Smooth muscle cell (in vitro differentiated cells): Measurements from ENCODE around the gene PIP4K2A. TPM values are rescaled to one million over a fixed set of nuclear protein-coding genes. Genes with fewer than 3 reads are reported as not detected.
"Not testable (repeated sequence)": the region's sequence is repeated elsewhere in the genome, so short reads cannot be mapped to it uniquely, and the experiment has no call there.

Experiments used
- DNase-seq: peaks from one replicate; lab custom pipeline; 2025; ENCODE audit not compliant: unreplicated experiment; lab: John Stamatoyannopoulos, UW
- H2AFZ ChIP-seq: fragments of 200-600 bp; sonication (generic); 2 replicates; pipeline ENCODE4 v1.6.0; 2016; ENCODE audit warnings: antibody characterized with exemption, low read depth, mild to moderate bottlenecking
- H3F3A ChIP-seq: fragments of 200-600 bp; sonication (generic); 2 replicates; pipeline ENCODE4 v1.6.0; 2017; ENCODE audit warnings: antibody characterized with exemption, low read depth
- H3K27ac ChIP-seq: fragments of 200-600 bp; sonication (generic); 2 replicates; pipeline ENCODE4 v1.5.1; 2016; ENCODE audit warnings: low read depth, mild to moderate bottlenecking
- H3K27me3 ChIP-seq: fragments of 200-600 bp; sonication (generic); 2 replicates; pipeline ENCODE4 v1.6.1; 2016; ENCODE audit warnings: low read depth, mild to moderate bottlenecking
- H3K36me3 ChIP-seq: fragments of 200-600 bp; sonication (generic); 2 replicates; pipeline ENCODE4 v1.5.1; 2016; ENCODE audit warnings: low read depth
- H3K4me1 ChIP-seq: fragments of 200-600 bp; sonication (generic); 2 replicates; pipeline ENCODE4 v1.5.1; 2016; ENCODE audit warnings: low read depth
- H3K4me2 ChIP-seq: fragments of 200-600 bp; sonication (generic); 2 replicates; pipeline ENCODE4 v1.6.0; 2016; ENCODE audit warnings: mild to moderate bottlenecking
- H3K4me3 ChIP-seq: fragments of 200-600 bp; sonication (generic); 2 replicates; pipeline ENCODE4 v1.5.1; 2016; ENCODE audit warnings: mild to moderate bottlenecking
- H3K79me2 ChIP-seq: fragments of 200-600 bp; sonication (generic); 2 replicates; pipeline ENCODE4 v1.6.0; 2016; ENCODE audit warnings: low read depth, mild to moderate bottlenecking
- H3K9ac ChIP-seq: fragments of 200-600 bp; sonication (generic); 2 replicates; pipeline ENCODE4 v1.6.0; 2016; ENCODE audit warnings: low read depth
- H3K9me3 ChIP-seq: fragments of 200-600 bp; sonication (generic); replicated peaks from 2 replicates; pipeline ENCODE4 v1.5.1; 2016; ENCODE audit warnings: low read depth
- H4K20me1 ChIP-seq: fragments of 200-600 bp; sonication (generic); 2 replicates; pipeline ENCODE4 v1.6.0; 2016; ENCODE audit warnings: low read depth
- WGBS: methylation state at CpG from one replicate; pipeline ENCODE4 v1.1.7; 2016; ENCODE audit warnings: low lambda C conversion rate; 5-methylcytosine and 5-hydroxymethylcytosine counted together
- polyA plus RNA-seq: library from polyadenylated mRNA; unstranded; fragments of >200 nt; fragmentation: Nextera tagmentation; extraction: Ambion mirVana; gene quantifications from 2 replicates; pipeline ENCODE4 v1.2.1, GENCODE V29; 2016
- total RNA-seq: library from RNA; depleted of rRNA; stranded (reverse); fragments of >200 nt; gene quantifications from 2 replicates; pipeline ENCODE4 v1.2.3, GENCODE V29; 2014
- TF ChIP-seq, protein P1 (sequence below): fragments of 200-600 bp; sonication (generic); IDR thresholded peaks from 2 replicates; pipeline ENCODE4 v1.5.1; 2017; ENCODE audit warnings: borderline replicate concordance, mild to moderate bottlenecking, antibody characterized with exemption; ENCODE audit not compliant: insufficient read depth, poor library complexity, severe bottlenecking

The PIP4K2A gene
- total and polyA plus RNA-seq, 2 experiments from 2014 or later, result 7.5 to 8.9 TPM

DNA sequence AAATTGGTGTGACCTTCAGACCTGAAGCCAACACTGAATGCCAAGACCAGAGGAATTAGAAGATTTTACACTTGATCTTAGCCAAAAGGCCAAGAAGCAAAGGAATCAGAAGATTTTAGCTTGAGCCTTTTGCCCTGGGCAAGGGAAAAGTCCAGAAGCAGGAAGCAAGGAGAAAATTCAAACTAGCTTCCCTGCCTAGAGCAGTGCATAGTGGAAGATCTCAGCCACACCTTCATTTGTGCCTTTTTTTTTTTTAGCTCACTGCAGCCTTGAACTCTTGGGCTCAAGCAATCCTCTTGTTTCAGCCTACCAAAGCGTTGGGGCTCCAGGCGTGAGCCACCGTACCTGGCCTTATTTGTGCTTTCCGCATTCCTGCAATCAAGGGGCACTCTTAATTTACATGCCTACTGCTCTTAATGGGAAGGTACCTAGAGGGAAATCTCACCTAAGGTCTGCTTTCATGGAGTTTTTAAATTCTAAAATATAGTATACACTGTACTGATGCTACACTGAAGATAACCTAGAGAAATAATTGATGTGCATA lies 8.3 kb upstream of the PIP4K2A start:
- H4K20me1 ChIP-seq, result no peaks in the 10 kb centered on the region
- H3K9ac ChIP-seq, result no peak overlapping the region
- no peak overlapping the region for H3K4me3 ChIP-seq
- H3K4me1 ChIP-seq, result no peaks in the 10 kb centered on the region
- H3K27me3 ChIP-seq, result no peaks in the 10 kb centered on the region
- H3K4me2 ChIP-seq, result no peak overlapping the region
- H2AFZ ChIP-seq, result no peak overlapping the region
- WGBS, result 98% methylated on average over 4 of the region's 4 CpGs
- TF ChIP-seq, protein P1, sequence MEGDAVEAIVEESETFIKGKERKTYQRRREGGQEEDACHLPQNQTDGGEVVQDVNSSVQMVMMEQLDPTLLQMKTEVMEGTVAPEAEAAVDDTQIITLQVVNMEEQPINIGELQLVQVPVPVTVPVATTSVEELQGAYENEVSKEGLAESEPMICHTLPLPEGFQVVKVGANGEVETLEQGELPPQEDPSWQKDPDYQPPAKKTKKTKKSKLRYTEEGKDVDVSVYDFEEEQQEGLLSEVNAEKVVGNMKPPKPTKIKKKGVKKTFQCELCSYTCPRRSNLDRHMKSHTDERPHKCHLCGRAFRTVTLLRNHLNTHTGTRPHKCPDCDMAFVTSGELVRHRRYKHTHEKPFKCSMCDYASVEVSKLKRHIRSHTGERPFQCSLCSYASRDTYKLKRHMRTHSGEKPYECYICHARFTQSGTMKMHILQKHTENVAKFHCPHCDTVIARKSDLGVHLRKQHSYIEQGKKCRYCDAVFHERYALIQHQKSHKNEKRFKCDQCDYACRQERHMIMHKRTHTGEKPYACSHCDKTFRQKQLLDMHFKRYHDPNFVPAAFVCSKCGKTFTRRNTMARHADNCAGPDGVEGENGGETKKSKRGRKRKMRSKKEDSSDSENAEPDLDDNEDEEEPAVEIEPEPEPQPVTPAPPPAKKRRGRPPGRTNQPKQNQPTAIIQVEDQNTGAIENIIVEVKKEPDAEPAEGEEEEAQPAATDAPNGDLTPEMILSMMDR, result no peak
- no peaks in the 10 kb centered on the region for H3K9me3 ChIP-seq
- H3K79me2 ChIP-seq, result no peaks in the 10 kb centered on the region
- no peaks in the 10 kb centered on the region for H3F3A ChIP-seq
- no peak for DNase-seq
- H3K27ac ChIP-seq, result no peak overlapping the region
- H3K36me3 ChIP-seq, result no peaks in the 10 kb centered on the region

DNA sequence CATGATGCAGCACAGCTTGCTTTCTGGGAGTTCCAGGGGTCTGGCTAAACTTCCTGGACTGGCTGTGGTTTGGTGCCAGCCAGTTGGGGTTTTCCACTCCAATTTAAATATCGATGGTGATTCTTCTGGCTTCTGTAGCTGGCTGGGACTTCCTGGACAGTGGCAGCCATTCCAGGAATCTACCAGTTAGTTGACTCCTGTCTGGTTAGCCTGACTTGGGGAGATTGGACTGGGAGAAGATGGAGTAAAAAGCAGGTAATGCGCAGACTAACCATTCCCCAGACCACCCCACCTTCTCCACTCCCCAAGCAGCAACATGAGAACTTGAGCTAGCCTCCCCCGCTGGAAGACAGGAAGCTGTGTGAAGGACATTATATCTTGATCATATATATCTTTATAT lies 6.3 kb upstream of the PIP4K2A start:
- DNase-seq, result no peak
- no peak overlapping the region for H3K27ac ChIP-seq
- H3K79me2 ChIP-seq, result no peaks in the 10 kb centered on the region
- no peak overlapping the region for H3K9ac ChIP-seq
- H3K4me3 ChIP-seq, result no peak overlapping the region
- WGBS, result 95% methylated on average over 3 of the region's 3 CpGs
- H3K36me3 ChIP-seq, result no peaks in the 10 kb centered on the region
- H4K20me1 ChIP-seq, result no peaks in the 10 kb centered on the region
- H3K4me2 ChIP-seq, result no peak overlapping the region
- TF ChIP-seq, protein P1, result no peak
- no peak overlapping the region for H2AFZ ChIP-seq
- no peaks in the 10 kb centered on the region for H3K9me3 ChIP-seq
- H3F3A ChIP-seq, result no peaks in the 10 kb centered on the region
- no peaks in the 10 kb centered on the region for H3K4me1 ChIP-seq
- no peaks in the 10 kb centered on the region for H3K27me3 ChIP-seq

DNA sequence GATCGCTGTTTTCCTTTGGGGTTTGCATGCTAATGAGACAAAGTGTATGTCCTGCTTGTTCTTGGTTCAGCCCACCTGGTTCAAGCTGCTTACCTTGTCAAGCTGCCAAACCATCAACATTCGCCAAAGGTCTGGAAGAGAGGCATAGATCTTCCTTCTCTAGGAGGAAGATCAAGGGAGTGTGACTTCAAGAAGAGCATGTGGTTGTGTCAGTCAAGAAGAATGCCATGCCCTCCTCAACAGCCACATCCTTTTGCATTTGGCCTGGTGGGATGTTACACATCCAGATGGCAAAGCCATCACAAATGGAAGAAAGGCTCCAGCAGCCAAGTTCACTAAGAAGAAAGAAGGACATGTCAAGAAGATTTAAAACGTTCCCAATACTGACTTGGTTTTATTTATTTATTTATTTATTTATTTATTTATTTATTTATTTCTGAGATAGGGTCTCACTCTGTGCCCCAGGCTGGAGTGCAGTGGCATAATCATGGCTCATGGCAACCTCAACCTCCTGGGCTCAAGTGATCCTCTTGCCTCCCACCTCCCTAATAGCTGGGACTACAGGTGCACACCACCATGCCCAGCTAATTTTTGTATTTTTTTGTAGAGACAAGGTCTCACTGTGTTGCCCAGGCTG lies 5.1 kb upstream of the PIP4K2A start:
- no peak for DNase-seq
- Histone ChIP-seq H3K27ac (no peak overlapping the region), H3K9ac (no peak overlapping the region), H3K4me2 (no peak overlapping the region), H3K9me3 (no peaks in the 10 kb centered on the region), H3K4me3 (no peak overlapping the region), H4K20me1 (no peaks in the 10 kb centered on the region), H2AFZ (no peak overlapping the region), H3K36me3 (no peaks in the 10 kb centered on the region), H3K27me3 (no peaks in the 10 kb centered on the region), H3K4me1 (no peaks in the 10 kb centered on the region), H3F3A (no peaks in the 10 kb centered on the region), H3K79me2 (no peaks in the 10 kb centered on the region)
- WGBS, result 92% methylated on average over 3 of the region's 3 CpGs
- TF ChIP-seq, protein P1, result no peak

DNA sequence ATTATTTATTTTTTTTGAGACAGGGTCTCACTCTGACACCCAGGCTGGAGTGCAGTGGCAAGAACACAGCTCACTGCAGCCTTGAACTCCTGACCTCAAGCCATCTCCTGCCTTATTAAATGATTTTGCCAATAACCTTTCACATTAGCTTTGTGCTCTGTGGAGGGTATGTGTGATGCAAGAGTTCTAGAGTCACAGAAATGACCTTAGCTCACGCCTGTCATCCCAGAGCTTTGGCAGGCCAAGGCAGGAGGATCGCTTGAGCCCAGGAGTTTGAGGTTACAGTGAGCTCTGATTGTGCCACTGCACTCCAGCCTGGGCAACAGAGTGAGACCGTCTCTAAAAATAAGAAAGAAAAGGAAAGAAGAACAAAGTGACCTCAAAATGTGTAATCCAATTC lies 4.3 kb upstream of the PIP4K2A start:
- H3K36me3 ChIP-seq, H3K27ac ChIP-seq, H3K27me3 ChIP-seq, H3F3A ChIP-seq, H3K9ac ChIP-seq, H3K9me3 ChIP-seq, DNase-seq, H2AFZ ChIP-seq, H3K4me2 ChIP-seq, H3K4me1 ChIP-seq, H3K4me3 ChIP-seq, H3K79me2 ChIP-seq, H4K20me1 ChIP-seq: not testable (repeated sequence)
- 89% methylated on average over 3 of the region's 3 CpGs for WGBS
